ENCODE measurements around the gene TECPR2. TPM values are rescaled to one million over a fixed set of nuclear protein-coding genes. Genes with fewer than 3 reads are reported as not detected.
A peak's percentile ranks its signal among the peaks of the same experiment; 100 is the strongest.

The TECPR2 gene
- total RNA-seq, 1 donor from 2014 or later, result 36.1 TPM

GRCh38 chr14:102360388-102360787, 2.4 kb upstream of the TECPR2 start:
- intact Hi-C loops (cut with DNase I), result no loop called here
- ATAC-seq (no peak), DNase-seq (ENCODE audit: low spot score) (no peak)

DNA sequence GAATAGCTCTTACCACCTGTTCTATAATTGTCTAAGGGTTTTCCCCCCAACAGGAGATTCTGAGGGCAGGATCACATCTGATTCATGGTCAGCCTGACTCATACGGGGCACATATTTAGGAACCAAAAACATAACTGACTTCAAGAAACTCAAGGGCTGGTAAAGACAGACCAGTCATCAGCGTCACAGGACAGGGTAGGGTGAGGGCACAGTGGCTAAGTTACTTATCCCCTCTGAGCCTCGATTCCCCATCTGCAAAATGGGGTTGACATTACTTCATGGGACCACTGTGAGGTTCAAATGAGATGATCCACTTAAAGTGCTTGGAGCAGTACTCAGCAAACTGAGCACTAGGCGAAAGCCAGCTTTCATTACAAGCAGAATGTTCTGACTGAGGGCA, 657 bp upstream of the TECPR2 start:
- intact Hi-C loops (cut with DNase I), result no loop called here
- DNase-seq (ENCODE audit: low spot score) (no peak), ATAC-seq (no peak)

DNA sequence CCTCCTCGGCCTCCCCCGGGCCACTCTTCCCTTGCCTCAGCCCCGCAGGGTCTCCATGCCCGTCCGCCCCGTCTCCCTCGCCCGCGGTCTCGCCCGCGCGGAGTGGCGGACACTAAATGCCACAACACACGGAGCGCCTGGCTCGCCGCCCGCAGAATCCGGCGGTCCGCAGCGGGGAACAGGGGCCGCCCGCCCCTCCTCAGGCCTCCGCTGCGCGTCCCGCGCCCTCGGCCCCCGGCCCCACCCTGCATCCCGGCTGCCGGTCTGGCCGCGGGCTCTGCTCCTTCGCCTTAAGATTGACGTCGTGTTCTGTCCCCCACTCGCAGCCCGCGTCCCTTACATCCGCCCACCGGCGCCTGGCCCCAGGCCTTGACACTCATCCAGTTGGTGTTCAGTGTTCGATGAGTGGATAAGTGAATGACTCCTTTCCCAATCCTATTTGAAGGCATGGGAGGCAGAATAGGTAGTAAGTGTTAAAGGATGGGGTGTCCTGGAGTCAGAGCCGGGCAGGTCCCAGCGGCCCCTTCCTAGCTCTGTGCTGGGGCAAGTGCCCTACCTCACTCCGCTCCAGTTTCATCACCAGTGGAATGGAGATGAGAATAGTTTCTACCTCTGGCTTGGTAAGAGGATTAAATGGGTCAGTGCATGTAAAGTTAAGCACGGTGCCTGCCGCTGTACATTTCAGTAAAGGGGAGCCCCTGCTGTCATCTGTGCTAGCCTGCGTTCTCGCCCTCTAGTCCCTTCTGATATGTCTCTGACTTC, 622 bp downstream of the TECPR2 start:
- peak; percentile 71 for DNase-seq (ENCODE audit: low spot score)
- intact Hi-C loops (cut with DNase I), result loop anchor here (1.0 kb wide), 1 partner anchor 16 kb away; no protein-coding TSS in a partner anchor

GRCh38 chr14:102370305-102370809, 7.6 kb downstream of the TECPR2 start:
- intact Hi-C loops (cut with DNase I), result no loop called here
- no peak for ATAC-seq
- DNase-seq (ENCODE audit: low spot score), result no peak

More for the DNA sequence above, 622 bp downstream of the TECPR2 start:
- peak; percentile 9 for ATAC-seq

DNA sequence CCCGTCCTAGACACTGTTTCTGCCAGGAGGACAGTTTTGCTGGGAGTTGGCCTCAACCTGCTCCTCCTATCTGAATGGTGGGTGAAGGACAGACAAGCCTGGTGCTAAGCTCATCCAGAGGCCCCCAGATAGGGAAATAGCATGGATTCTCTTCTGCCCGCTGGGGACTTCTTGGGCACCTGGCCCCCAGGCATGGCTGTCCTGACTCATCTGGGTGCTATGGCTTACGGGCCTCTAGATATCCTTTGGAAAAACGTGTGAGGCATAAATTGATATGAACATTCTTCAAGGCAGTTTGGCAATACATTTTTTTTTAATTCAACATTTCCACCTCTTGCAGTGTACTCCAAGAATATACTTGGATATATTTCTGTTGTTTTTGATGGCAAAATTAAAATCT, 8.6 kb downstream of the TECPR2 start:
- DNase-seq (ENCODE audit: low spot score), result no peak
- intact Hi-C loops (cut with DNase I), result no loop called here
- ATAC-seq, result no peak

DNA sequence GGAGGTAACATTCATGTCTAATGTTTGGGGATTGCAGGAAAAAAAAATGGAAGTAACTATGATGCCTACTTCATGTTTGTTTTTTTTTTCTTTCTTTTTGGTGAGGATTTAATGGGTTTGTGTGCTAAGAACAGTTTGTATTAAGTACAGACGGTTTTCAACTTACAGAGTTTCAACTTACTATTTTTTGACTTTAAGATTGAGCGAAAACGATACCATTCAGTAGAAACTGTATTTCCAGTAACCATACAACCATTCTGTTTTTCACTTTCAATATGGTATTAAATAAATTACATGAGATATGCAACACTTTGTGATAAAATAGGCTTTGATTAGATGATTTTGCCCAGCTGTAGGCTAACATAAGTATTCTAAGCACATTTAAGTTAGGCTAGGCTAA, 10.4 kb downstream of the TECPR2 start:
- intact Hi-C loops (cut with DNase I), result no loop called here

GRCh38 chr14:102374264-102374663, 11.5 kb downstream of the TECPR2 start:
- DNase-seq (ENCODE audit: low spot score) (no peak), ATAC-seq (no peak)
- intact Hi-C loops (cut with DNase I), result no loop called here

More for the DNA sequence above, 10.4 kb downstream of the TECPR2 start:
- no peak for DNase-seq (ENCODE audit: low spot score)
- ATAC-seq, result no peak

DNA sequence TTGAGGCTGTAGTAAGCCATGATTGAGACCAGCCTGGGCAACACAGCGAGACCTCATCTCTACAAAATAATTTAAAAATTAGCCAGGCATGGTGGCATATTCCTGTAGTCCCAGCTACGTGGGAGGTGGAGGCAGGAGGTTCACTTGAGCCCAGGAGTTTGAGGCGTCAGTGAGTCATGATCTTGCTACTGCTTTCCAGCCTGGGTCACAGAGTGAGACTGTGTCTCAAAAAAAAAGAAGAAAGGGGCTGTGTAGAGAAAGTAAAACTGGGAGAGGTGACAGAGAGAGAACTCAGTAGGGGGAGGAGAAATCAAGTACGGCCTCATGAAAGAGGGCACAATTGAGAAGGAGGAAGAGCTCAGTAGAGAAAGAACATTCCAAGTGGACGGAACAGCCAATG, 12.4 kb downstream of the TECPR2 start:
- intact Hi-C loops (cut with DNase I), result no loop called here
- no peak for DNase-seq (ENCODE audit: low spot score)

DNA sequence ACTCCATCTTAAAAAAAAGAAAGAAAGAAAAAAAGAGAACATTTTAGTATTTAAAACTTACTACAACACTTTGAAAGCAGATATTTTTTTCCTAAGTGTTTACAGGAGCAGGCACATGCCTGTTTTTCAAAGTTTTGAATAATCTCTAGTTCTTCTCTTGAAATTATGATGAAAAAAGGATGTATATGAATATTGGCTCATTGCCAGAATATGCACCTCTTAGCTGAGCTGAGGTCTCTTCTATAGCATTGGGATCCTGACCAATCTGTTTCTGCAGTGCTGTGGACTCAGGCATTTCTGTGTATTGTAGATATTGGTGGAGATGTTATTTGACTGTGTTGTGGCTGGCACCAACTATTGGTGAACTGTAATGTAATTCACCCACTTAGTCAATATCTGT, 15.0 kb downstream of the TECPR2 start:
- DNase-seq (ENCODE audit: low spot score) (no peak), ATAC-seq (no peak)
- intact Hi-C loops (cut with DNase I), result no loop called here

More for the DNA sequence above, 12.4 kb downstream of the TECPR2 start:
- ATAC-seq, result no peak

GRCh38 chr14:102378830-102379229, 16.1 kb downstream of the TECPR2 start:
- intact Hi-C loops (cut with DNase I), result no loop called here

DNA sequence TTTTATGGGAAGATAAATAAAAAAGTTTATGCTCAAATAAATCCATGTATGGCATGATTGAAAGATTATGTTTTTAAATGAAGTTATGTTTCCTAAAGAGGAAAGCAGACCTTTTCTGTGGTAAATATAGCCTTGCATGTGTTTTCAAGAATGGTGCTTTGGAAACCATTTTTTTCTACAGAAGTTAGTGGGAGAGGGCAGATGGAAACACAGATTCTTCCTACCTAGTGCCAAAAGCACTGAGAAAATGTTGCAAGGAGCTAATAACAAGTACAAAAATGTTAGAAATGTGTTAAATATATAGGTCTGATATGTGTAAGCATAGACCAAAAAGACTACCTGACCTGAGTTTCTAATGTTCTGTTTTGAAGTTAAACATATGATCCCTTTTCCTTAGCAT, 24.3 kb downstream of the TECPR2 start:
- intact Hi-C loops (cut with DNase I), result no loop called here
- DNase-seq (ENCODE audit: low spot score) (no peak), ATAC-seq (no peak)

More at GRCh38 chr14:102378830-102379229, 16.1 kb downstream of the TECPR2 start:
- ATAC-seq (no peak), DNase-seq (ENCODE audit: low spot score) (no peak)

- DNase-seq (ENCODE audit: low spot score) (no peak), ATAC-seq (no peak)
- intact Hi-C loops (cut with DNase I), result no loop called here
Observed at GRCh38 chr14:102389246-102389645, 26.5 kb downstream of the TECPR2 start.

DNA sequence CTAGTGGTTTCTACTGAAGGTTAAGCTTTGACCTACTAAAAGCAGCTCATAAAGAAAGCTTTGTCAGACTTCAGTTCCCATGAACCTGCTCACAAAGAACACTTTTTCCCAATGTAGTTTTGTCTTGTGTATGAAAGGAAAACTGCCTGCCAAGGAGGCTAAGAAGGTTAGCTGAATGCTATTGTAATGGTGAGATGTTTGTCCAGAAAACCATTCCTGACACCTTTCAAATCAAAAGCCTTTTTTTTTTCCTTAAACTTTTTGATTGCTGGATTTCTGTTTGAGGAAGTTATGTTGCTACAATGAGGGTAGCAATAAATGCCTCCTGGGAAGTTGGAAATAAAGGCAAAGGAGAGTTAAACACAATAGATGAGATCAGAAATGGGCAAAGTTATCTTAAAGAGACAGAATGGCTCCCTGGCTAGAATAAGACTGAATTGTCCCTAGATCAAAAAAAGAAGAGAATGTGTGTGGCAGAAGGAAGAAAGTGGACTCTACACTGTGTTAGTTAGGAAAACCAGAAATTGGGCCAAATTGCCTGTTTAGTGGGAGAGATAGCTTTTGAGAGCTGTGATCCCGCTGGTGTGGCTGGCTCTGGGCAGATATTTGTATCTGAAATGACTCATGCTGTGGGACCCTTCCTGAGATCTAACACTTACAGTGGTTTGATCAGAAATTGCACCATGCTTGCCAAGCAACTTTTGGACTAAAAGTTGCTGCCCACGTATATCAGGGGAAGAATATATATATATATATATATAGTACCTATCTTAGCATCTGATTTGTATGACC, 27.5 kb downstream of the TECPR2 start:
- intact Hi-C loops (cut with DNase I), result no loop called here
- ATAC-seq (peak; percentile 28), DNase-seq (ENCODE audit: low spot score) (no peak)

DNA sequence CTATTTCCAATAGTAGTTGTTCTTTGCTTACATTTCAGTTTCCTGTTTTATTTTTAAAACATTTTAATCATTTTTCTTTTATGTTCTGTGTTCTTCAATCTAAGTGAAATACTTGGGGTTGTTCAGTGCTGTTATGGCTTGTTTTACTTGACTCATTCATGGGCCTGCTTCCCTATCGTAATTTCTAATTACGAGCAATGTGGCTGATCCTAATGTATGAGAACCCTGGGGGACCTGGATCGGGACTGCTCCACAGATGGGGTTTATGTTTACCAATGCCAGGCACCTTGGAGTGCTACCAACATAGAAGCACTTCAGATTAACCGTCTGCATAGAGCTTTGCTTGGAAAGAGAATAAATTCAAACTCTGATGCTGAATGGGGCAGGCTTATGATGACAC, 29.8 kb downstream of the TECPR2 start:
- DNase-seq (ENCODE audit: low spot score) (no peak), ATAC-seq (no peak)
- intact Hi-C loops (cut with DNase I), result no loop called here

DNA sequence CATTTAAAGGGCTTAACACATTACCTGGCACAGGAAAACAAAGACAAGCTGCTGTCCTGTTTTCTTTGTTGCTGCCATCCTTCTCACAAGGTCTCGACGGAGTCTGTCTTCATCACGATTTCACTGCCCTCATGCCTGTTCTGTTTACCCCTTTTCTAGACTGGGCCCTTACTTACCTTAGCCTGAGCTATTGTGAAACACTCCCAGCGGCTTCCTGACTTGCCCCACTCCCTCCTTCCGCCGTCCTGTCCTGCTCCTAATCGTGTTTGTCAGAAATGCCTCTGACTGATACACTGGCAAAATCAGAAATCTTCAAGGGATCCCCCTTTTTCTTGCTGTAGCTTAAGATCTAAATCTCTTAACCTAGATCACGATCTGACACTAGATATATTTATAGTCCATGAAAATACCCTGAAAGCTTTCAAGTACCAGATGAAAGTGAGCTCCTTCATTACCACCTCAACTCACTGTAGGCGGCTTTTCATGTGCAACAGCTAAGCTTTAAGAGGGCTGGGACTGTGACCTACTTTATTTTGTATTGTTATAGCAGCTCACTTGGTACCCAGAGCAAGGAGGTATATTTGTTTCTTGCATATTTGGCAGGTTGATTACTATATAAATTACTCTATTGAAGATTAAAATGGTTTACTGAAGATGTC, 32.1 kb downstream of the TECPR2 start:
- intact Hi-C loops (cut with DNase I), result no loop called here
- DNase-seq (ENCODE audit: low spot score) (no peak), ATAC-seq (no peak)

DNA sequence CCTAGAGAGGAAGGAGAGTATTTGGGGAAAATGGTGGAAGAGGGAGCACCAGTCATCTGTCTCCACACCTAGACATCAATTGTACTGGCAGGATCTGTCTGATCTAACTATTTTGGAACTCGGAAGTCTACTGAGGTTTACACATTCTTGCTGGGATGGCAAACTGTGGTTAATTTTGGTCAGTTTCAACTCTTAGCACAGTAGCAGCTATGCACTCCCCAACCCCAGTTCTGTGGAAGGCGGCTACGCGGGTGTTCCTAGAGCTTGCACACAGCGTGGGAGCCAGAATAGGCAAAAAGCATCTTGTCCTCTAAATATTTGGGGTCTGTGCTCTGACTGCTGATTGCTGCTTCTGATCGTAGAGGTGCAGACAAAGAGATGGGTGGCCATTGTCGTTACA, 33.8 kb downstream of the TECPR2 start:
- no peak for ATAC-seq
- no peak for DNase-seq (ENCODE audit: low spot score)
- intact Hi-C loops (cut with DNase I), result no loop called here

GRCh38 chr14:102403028-102403427, 40.3 kb downstream of the TECPR2 start:
- ATAC-seq, result no peak
- intact Hi-C loops (cut with DNase I), result no loop called here
- DNase-seq (ENCODE audit: low spot score), result no peak

DNA sequence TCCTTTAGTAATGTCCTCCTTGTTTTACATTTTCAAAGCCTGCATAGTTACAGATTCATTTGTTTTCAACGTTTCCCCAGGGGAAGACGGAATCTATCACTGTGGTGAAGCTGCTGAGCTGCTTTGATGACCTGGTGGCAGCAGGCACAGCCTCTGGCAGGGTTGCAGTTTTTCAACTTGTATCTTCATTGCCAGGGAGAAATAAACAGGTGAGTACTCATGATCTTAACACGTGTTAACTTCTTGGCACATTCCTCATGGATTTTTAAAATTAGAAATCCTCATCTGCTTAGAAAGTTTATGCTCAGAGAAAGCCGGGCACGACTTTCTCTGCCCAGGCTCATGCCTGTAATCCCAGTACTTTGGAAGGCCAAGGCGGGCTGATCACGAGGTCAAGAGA, 44.5 kb downstream of the TECPR2 start:
- DNase-seq (ENCODE audit: low spot score), result no peak
- ATAC-seq, result no peak
- intact Hi-C loops (cut with DNase I), result no loop called here

DNA sequence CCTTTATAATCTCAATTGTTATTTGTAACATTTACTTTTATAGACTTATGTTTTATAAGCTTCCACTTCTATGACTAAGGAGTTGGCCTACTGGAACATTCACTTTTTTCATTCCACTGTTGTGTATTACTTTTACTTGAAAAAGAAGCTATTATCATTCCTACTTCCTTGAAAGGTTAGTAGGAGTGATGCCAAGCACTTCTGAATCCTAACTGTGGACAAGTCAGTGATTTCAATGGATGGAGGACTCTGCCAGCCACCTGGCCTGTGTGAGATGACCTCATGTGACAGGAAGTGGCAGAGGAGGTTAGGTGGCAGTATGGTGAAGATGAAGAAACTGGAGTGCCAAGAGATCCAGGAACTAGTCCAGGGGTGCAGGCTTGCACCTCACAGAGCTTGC, 46.0 kb downstream of the TECPR2 start:
- DNase-seq (ENCODE audit: low spot score), result no peak
- intact Hi-C loops (cut with DNase I), result no loop called here

DNA sequence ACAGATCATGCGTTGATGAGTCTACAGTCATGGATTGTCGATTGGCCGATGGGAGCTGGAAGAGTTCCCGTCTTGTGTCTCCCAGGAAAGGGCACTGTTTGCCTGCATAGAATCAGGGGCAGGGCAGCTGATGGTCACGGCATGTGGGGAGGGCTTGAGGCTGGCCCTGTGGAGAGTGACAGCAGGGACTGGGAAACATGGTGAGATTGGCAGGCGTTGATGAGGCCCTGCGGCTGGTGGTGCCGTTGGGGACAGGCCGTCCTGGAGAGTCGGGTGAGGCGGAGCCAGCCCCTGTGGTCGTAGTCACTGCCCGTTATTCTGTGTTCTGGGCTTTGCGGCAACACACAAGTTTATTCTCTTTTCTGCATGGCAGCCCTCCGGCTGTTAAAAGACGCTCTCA, 52.9 kb downstream of the TECPR2 start:
- ATAC-seq (no peak), DNase-seq (ENCODE audit: low spot score) (no peak)
- intact Hi-C loops (cut with DNase I), result no loop called here

More for the DNA sequence above, 46.0 kb downstream of the TECPR2 start:
- ATAC-seq, result no peak
